GM10847 (cell line): ENCODE measurements around the gene HECTD2.

Experiments used
- POLR2A ChIP-seq: IDR thresholded peaks from 2 replicates; pipeline ENCODE4 v1.6.1; 2011; ENCODE audit not compliant: insufficient read length; ENCODE audit errors: extremely low read depth

HECTD2 gene

DNA sequence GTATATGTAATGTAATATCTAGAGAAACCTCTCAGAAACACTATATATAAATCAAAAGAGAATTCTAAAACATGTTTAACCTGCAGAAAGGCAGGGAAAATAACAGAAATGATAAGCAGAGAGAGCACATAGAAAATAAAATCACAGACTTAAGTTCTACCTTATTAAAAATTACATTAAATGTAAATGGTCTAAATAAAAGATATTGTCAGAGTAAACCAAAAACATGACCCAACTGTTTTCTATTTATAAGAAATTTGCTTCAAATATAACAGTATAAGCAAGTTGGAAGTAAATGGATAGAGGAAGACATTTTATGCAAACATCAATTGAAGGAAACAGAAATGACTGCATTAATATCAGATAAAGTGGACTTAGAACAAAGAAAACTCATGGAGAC is 43.4 kb downstream of the HECTD2 start:
- no peak for TF ChIP-seq POLR2A

GRCh38 chr10:91460681-91461080 is 50.5 kb downstream of the HECTD2 start:
- TF ChIP-seq POLR2A = no peak

DNA sequence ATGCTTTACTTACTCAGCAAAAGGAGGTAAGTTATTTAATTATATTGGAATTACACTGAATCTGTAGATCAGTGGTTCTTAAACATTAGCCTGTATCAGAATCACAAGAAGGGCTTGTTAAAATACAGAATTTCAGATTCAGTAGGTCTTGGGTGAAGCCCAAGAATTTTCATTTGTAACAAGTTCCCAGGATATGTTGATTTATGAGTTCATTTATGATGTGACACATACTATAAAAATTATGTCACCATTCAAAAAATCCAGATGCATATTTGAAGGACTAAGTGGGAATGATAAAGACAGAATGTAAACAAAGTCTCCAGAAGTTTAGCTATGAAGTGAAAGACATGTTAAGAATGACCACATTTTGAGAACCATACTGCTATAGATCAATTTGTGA is 52.3 kb downstream of the HECTD2 start:
- no peak for TF ChIP-seq POLR2A

DNA sequence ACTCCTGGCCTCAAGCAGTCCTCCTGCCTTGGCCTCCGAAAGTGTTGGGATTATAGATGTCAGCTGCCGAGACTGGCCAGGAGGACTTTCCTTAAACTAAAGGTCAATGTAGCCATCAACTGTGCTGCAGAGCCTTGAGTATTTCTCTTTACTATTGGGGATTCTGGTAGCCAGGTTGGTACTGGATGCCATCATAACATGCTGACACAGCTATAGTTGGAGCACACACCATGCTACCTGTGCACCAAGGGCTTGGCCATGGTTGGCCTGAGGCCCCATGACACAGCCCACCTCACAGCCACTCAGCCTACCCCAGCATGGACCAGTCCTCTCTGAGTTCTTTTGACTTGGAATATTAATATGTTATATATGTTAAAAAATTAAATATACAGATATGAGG is 54.4 kb downstream of the HECTD2 start:
- no peak for TF ChIP-seq POLR2A

- TF ChIP-seq POLR2A = no peak
These were observed 55.1 kb downstream of the HECTD2 start for GRCh38 chr10:91465261-91465660.

GRCh38 chr10:91467114-91467513 is 57.0 kb downstream of the HECTD2 start:
- TF ChIP-seq POLR2A = no peak

- no peak for TF ChIP-seq POLR2A
These were observed 61.5 kb downstream of the HECTD2 start for GRCh38 chr10:91471602-91472001.

DNA sequence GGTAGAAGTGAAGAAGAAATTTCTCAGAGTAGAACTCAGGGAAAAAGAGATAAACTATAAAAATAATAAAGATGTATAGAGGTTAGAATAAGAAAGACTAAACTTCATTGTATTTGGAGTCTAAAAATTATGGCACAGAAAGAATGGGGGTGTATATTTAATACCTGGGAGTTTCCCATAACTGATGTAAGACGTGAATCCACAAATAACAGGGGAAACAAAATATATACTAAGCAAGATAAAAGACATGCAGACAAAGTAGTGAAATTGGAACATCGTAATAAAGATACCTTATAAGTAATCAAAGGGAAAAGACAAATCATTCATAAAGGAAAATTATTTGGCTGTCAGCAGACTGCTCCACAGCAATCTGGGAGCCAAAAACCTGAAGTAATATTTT is 62.8 kb downstream of the HECTD2 start:
- TF ChIP-seq POLR2A = no peak

DNA sequence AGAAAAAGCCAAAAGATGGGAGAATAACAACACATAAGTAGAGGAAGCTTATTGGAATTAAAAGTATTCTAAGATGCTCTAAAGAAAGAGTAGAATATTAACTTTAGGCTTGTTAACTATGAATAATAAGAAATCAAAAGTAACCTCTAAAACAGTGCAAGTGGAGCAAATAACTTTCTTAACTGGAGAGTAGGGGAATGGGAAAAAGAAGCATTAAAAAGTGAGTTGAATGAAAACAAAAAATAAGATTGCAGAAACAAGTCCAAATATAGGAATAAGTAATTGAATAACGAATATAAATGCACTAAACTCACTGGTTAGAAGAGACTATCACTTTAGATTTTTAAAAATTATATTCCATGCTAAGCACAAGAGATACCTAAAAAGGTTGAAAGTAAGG is 63.9 kb downstream of the HECTD2 start:
- no peak for TF ChIP-seq POLR2A

- no peak for TF ChIP-seq POLR2A
These were observed 67.1 kb downstream of the HECTD2 start for GRCh38 chr10:91477236-91477635.

DNA sequence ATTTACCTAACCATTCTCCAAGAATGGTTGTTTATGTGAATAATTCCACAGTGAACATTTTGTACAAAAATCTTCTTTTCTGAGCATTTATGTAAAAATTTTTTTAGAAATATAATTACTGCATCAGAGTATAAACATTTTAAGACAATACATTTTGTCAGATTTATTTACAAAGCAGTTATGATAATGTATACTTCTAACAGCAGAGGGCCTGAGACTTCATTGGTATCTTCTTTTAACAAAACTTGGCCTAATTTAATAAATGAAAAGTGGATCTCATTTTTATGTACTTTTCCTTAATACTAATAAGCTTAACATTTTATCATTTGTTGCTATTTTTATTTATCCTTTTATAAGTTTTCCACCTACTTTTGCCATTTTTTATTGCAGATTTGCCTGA is 69.4 kb downstream of the HECTD2 start:
- TF ChIP-seq POLR2A = no peak

GRCh38 chr10:91487911-91488582 is 77.9 kb downstream of the HECTD2 start:
- no peak for TF ChIP-seq POLR2A

DNA sequence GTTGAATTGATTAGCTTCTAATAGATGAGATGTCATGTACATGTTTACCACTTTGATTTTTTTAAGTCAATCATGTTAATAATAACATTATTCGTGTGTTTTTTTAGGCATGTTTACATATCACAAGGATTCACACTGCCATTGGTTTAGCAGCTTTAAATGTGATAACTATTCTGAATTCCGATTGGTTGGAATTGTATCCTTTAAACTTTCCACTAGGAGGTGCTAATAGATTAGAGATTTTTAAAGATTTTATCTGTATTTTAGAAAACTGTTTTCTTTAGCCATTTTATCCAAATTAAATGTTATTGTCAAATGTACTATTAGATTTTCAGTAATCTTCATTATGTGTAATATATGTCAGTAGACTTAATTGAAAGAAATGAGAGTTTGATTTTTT is 83.2 kb downstream of the HECTD2 start:
- TF ChIP-seq POLR2A = no peak

GRCh38 chr10:91495402-91495801 is 85.3 kb downstream of the HECTD2 start:
- TF ChIP-seq POLR2A = no peak

- no peak for TF ChIP-seq POLR2A
These were observed 85.9 kb downstream of the HECTD2 start for GRCh38 chr10:91496016-91496415.

DNA sequence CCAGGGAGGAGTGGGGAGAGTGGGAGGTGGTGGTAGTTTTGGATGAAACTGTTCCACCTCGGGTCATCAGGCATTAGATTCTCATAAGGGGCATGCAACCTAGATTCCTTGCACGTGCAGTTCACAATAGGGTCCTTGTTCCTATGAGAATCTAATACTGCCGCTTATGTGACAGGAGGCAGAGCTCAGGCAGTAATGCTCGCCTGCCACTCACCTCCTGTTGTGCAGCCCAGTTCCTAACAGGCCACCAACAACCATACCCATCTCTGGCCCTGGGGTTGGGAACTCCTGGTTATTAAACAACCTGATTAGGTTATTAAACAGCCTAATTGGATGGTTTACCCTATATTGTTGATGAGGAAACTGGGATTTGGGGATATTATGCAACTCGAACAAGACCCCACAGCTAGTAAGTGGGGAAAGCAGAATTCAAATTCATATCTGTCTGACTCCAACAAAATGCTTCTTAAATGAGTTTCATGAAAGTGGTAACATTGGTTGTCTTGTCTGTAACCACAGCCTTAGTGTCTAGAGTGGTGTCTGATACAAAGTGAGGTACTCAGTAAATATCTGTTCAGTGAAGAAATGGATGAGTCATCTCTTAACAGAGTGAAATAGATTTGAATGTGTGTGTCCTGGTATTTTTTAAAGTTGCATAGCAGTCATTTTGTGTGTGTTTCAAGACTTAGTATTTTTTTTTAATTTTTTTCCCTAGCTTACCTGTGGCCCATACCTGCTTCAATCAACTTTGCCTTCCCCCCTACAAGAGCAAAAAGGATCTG is 101.6 kb downstream of the HECTD2 start:
- TF ChIP-seq POLR2A = no peak

- no peak for TF ChIP-seq POLR2A
These were observed 102.3 kb downstream of the HECTD2 start for GRCh38 chr10:91512458-91512857.

DNA sequence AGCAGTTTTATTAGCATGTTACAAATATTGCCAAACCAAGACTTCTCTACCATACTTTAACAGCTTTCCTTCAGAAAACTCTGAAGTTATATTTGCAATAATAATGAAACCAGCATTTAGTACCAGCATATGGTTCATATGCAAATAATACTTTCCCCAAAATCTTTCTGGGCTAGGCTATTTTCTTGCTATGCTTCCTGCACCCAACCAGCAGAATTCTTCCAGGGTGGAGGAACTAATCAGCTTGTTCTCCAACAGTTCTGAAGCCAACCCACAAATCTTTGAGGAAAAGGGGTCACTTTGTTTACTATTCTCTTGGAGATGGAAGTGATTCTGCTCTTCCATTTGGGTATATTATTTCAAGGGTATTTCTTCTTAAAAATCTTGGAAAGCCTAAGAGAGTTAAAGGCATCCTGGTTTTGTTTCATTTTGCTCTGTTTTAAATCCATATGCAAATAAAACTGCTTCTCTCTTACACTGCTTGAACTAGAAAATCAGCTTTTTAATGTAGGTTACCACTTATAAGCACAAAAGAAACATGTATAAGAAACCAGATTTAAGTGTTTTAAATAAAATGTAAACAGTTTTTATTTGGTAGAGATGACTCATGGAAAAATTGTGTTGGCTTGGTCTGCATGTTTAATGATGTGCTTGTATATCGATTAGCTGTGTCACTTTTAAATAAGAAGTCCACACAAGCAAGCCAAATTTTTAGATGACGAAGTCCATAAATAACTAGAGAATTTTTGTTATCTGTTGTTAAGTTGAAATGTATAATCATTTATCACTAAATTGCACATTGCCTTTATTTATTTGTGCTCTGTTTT is 103.7 kb downstream of the HECTD2 start:
- TF ChIP-seq POLR2A = no peak
